Measurements from ENCODE around the gene SMOC2. TPM values are rescaled to one million over a fixed set of nuclear protein-coding genes. Genes with fewer than 3 reads are reported as not detected.

The SMOC2 gene
- total RNA-seq, 1 donor from 2014 or later = 33.5 TPM

DNA sequence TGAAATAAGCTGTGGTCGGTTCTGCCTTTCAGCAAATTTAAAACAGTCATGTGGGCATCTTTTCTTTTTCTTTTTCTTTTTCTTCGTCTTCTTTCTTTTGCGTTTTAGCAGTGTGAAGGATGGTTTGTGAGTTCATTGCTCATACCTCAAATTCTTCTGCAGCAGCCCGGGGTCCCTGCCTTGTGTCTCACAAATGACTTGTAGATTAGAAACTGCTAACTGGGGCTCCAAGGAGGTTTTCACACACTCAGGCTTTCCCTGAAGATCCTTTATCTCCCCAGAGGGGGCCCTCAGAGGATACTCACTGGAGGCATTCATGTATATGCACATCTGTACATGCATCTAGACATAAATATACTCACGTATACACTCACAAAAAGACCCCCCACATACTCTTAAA is 1.7 kb downstream of the SMOC2 start:
- no peak for DNase-seq

DNA sequence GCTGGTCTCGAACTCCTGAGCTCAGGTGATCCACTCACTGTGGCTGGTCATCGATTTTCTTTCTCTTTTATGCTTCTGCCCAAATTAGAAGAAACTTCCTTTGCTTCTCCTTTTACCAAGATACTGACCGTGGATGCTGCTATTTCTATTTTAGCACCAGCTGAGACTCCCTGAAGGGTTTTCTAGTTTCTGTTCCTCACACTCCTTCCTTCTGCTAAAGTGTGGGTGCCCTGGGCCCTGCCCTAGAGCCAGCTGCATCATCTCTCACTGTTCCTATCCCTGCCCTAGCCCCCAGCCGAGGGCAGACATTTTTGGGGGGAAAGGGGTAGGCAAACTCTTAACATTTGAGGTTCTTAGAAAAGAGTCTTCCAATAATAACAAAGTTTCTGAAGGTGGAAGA is 6.3 kb downstream of the SMOC2 start:
- DNase-seq = no peak

DNA sequence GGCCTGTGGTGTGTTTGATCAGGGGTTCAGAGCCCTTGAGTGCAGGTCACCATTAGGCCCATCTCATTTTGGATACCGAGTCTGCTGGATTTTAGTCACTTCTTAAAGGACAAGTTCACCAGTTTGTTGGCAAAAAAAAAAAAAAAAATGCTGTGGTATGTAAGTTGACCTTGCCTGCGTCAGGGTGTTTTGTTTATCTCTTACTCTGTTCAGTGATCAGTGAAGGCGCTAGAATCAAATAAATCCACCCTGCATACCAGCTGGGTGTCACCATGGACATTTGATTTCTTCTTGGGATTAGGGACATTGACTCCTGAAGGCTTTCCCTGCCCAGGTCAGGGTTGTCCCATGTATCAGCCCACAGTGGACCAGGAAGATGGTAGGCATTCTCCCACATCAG is 6.7 kb downstream of the SMOC2 start:
- DNase-seq = no peak

DNA sequence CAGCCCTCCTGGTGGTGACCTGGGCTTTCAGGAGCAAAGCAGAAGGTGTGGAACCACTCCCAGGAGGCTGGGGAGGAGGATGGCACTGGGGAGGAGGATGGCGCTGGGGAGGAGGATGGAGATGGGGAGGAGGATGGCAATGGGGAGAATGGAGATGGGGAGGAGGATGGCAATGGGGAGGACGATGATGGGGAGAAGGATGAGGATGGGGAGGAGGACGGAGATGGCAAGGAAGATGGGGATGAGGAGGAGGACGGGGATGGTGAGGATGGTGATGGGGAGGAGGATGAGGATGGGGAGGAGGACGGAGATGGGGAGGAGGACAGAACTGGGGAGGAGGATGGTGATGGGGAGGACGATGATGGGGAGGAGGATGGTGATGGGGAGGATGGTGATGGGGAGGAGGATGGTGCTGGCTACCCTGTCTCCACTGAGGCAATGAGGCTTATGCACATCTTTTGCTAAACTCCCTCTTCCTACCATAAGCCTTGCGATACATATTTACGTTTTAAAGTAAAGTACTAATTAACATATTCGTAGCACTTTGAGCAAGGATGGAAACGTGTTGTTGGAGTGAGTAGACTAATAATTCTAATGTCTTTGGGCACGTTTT is 7.4 kb downstream of the SMOC2 start:
- no peak for DNase-seq

DNA sequence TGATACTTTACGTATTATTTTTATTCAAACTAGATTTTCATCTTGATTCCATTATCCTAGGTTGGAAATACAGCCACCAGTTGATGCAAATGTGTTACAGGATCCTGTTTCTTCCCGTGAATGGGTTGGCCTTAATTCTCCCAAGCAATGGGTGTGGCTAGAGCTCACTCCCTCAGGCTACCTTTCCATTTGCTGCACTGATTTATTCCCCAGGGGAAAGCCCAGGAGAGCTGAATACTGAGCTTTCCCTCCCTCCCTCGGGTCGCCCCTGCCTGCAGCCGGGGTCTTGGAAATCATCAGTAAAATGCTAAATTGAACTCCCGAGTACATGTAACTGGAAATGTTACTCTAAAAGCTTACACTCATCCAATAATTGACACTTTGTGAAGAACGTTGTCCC is 9.9 kb downstream of the SMOC2 start:
- no peak for DNase-seq

DNA sequence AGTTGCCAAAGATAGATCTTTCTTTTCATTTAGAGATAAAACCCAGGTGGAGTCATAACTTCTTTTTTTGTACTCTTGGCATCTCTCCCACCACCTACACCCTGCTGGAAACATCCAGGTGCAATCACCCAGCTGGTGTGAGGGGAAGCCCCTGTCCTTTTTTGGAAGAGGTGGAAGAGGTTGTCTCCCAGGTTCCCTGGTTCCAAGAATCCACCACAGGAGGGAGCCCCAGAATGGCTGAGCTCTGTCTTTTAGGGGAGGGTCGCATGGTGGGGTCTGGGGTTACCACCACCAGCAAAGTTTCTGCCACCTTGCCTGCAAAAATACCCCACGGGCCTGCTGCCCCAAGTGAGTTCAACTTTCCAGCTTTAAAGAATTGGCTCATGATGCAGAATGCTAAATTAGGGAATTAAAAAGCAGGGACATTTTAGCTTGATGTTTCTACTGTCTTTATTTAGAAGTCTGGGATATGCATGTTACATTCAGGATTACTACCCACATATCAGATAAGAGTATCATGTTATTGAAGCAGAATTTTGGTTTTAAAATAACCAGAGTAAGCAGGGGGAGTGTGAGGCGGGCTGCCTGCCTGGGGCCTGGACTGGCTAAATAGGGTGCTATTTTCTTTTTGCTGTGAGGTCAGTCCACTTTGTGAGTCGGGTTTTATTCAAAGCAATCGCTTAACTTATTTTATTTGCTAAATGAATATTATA is 11.0 kb downstream of the SMOC2 start:
- DNase-seq = no peak

DNA sequence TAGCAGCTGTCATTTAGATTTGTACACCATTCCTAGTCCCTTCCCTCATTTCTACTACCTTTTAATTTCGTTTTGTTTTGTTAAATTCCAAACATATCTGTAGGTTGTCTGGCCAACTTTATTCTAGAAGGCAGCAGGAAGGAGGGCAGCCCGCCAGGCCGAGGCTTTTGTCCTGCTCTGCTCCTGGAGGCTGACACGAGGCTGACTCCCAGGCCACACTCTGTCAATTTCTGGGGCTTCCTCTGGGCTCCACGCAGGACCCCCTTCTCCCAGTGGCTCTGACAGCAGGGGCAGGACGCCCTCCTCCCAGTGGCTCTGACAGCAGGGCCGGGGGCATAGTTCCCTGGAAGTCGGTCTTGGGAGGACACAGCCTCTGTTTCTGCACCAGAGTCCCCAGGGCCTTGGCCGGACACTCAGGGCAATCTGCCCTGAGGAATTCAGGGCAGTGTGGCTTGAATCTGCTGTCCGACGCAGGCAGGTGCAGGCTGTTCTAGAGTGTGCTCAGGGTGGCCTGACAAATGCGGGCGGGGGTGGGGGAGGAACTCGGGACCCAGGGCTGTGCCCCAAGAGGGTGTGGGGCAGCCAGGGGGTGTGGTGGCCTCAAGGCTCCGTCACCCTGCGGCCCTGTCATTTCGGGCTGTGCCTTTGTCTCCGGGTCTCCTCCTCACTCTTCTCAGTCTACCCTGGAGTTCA is 11.8 kb downstream of the SMOC2 start:
- no peak for DNase-seq

DNA sequence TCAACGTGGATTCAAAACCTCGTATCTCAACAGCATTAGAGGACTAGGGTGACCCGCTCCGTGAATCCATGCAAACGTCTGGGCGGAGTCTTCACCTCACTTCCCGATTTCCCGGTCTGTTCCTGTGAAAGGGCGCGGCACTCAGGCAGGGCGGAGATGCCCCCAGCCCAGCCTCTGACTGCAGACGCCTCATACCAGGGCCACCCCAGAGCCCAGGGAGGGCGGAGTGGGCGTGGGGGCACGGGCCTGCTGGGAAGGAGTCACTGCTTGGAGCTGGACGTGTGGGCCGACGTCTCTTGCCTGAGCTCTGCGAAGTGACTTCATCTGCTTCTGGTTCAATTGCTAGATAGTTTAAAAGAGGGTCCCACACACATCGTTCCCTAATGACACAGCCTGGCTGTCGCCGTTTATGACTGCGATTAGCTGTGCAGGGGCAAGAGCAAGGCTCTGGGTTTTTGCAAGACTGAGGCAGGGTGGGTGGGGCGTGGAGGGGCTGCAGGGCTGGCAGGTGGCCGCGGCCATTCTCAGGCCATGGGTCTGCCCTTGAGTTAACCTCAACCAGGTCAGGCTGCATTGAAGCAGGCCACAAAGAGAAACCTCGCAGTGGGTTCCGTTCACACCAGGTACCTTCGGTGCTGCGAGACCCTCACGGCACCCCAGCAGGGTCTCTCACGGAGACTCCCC is 15.0 kb downstream of the SMOC2 start:
- no peak for DNase-seq

DNA sequence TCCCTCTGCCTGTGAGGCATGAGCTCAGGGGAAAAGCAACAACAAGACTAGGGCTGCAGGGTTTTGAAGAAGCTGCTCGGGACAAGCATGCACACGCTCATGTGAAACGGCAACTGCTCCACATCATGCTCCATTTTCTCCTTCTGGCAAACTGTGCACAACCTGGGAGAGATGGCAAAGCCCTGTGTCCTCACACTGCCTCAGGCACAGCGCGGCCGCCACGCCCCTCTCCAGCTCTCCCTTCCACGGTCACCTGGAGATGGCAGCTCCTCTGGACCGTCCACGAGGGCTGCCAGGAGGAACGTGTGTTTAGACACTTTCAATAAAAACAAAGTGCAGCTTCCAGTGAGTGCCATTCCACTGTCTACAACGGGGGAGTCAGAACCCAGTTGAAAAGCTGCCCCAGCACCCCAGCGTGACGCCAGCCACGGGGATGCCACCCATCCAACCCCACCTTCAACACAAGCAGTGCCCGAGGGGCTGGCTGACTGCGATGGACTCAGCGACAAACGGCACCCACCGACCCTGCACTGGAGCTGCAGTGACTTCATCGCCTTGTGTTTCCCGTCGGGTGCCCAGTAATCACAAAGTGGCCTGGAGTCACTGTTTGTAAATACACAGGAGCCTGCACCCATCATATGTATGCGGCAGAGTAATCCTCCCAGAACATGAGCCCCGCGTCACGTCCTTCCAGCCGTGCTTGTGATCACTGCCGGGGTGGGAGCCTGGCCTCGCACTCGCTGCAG is 16.1 kb downstream of the SMOC2 start:
- no peak for DNase-seq

DNA sequence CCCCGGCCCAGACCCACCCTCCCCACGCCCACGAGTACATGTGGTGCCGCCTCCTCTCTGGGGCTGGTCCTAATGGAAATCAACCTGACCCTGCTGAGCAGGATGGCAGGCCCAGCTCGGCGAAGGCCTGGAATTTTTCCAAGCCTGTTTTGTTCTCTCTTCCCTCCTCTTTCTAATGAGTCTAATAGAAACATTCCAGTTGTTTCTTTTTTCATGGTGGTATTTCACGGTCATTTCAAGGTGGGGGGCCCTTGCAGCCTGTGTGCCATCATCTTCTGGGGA is 16.6 kb downstream of the SMOC2 start:
- no peak for DNase-seq

DNA sequence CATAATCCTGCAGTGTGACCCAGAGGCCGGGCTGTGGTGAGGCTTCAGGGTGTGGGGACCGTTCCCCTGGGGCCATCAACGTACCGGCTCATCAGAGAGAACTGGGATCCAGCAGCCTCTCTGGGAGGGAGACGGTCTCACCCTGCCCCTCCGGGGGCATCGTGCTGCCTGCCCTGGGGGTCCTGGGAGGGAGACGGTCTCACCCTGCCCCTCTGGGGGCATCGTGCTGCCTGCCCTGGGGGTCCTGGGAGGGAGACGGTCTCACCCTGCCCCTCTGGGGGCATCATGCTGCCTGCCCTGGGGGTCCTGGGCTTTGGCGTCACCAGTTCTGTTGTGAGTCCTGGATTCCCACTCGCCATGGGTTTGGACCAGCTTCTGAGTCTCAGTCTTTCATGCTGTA is 17.1 kb downstream of the SMOC2 start:
- no peak for DNase-seq

DNA sequence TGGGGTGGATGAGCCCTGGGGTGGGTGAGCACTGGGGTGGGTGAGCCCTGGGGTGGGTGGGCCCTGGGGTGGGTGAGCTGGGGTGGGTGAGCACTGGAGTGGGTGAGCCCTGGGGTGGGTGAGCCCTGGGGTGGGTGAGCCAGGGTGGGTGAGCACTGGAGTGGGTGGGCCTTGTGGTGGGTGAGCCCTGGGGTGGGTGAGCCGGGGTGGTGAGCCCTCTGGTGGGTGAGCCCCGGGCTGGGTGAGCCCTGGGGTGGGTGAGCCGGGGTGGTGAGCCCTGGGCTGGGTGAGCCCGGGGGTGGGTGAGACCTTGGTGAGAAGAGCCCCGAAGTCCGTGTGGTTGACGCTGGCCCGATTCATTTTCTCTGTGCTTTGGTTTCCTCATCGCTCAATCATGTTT is 18.6 kb downstream of the SMOC2 start:
- no peak for DNase-seq

DNA sequence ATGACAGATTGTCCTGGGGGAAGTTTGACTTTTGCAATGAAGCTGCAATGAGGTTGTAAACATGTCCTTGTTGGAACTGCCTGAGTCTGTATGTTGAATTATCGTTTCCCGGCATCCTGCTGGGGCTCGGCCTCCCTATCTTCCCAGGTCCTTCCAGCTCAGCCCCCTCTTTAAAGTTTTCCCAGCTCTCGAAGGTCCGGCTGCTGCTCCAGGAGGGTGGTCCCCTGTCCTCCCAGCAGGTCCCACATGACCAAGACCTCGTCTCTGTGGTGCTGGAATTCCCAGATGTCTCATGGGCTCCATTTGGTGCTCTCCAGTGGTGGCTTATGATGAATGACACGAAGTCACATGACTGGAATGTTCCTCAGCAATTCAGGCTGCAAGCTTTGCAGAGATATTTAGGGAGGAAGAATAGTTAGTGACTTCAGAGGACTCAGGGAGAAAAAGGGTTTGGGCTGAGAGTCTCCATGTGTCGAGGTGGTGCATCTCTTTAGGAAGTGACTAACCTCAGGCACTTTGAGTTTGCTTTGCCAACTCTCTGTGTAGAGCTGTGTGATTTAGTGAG is 21.4 kb downstream of the SMOC2 start:
- DNase-seq = no peak

DNA sequence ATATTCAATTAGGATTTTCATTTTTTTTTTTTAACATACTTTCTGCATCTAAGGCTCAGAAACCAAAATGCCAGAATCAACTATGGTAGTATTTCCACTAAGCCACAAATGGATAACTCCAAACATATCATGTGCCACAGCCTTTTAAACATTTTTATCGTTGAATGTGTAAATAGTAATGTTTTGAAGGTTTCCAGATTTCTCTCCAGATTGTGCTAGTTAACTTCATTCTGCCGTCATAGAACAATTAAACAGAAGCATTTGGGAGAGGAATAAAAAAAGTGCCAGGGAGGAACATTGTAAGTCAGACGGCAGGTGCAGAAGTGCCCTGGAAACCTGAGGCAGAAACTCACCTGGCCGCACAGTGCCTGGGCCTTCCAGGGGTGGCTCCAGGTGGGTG is 23.6 kb downstream of the SMOC2 start:
- DNase-seq = no peak

DNA sequence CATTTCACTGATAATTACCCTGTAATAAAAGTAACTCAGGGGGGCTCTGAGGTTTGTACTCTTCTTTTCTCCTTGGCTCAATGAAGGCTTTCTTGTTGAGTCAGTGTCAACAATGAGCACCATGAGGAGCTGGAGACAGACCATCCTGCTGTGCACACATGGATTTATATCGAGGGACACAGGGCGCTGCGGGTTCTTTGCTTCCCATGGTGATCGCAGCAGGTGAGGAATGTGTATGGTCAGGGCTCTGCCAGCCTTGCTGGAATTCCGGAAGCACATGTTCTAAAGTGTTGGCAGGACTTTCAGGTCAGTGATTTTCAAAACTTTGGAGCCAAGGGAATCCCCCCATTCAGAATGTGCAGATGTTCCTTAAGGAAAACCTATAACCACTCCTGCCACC is 27.1 kb downstream of the SMOC2 start:
- DNase-seq = no peak

DNA sequence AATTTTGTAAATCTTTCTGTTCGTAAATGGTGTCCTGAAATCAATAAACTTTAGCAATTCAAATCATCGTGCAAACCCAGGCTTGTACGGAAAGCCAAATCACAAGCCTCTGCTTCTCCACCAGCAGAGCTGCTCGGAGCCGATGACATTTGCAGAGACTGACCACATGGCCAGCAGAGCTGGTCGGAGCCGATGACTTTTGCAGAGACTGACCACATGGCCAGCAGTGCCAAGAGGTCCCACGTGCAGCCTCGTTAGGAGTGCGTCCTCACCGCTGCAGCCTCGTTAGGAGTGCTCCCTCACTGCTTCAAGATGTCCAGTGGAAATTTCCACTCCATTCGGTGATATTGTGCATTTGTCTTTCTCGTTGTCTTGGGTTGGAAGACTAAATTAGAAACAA is 28.5 kb downstream of the SMOC2 start:
- DNase-seq = peak; percentile 50

DNA sequence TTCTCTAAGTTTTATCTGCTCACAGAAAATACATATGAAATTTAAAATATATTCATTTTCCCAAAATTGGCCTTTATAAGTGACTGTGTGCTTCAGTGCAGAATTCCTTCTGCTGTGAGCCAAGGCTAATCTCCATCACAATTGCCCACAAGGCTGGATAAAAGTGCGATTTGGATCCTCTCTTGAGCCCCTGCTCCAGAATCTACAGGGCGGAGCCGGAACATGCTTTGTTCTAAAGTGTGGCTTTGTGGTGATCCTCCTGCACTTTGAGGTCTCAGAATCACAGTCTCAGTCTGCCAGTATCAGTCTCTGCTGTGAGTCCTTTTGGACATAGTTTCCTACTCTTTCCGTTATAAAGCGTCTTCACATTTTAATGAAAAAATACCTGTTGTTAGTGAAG is 28.9 kb downstream of the SMOC2 start:
- no peak for DNase-seq

DNA sequence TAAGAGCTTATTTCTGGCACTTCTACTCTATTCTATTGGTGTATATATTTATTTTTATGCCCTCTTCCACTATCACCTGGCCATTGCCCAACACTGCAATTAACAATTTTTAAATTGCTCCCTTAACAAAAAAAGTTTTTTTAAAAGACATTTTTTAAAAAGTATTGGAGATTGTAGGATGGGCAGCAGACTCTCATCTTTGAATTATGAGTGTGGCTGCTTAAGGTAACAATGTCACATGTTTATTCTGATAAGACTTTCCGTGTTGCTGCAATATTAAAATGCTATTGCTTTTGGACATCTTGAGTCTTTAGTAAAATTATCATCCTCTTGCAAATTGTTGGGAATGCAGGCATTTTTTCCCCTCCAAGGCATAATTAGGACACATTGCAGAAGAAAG is 31.4 kb downstream of the SMOC2 start:
- DNase-seq = no peak

DNA sequence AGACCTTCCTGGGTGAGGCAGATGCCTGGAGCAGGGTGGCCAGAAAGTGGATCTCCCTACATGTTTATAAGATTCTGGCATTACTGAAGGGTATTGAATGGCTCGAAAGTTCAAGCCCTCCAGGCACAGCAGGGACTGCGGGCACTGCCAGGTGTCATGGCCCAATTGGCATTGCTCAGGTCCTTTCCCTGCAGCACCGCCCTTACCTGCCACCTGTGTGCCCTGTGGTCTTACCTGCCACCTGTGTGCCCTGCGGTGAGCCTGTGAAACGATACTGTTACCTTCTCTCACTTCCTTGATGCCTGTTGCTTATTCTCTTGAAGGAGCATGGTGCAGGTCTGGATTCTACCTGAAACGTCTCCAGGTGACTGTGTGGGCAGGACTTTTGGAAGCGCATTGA is 32.2 kb downstream of the SMOC2 start:
- DNase-seq = no peak

DNA sequence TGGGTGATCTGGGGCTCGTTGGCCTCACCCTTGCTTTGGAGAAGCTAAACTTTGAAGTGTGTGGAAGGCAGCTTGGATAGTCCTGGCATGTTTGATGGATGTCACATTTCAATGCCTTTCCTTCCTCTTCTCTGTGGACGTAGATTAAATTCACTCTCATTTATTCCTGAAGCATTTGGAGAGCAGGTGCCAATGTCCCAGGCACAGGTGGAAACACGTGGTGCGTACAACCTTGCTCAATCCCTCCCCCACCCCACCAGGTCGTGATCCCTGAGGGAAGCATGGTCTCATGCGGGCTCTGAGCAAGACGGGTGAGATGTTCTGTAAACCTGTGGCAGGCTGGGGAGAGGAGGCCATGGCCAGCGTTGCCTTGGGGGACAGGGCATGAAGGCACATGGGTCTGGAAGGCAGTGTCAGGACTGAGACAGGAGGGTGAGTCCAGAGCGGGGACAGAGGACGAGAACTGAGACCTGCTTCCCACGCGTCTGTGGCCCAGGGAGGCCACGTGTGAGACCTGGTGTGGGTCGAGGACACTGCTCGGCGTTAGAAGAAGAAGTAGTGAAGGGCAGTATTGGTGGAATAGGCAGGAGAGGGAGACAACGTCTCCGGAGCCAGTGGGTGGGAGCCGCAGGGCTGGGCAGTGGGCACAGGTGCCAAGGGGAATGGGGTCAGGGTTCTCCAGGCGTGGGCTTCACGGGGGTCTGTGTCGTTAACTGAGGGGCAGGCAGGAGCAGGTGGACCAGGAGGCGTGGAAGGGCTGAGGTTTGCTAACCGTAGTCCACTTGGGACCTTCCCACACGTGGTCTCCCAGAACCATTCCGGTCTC is 34.4 kb downstream of the SMOC2 start:
- DNase-seq = no peak

DNA sequence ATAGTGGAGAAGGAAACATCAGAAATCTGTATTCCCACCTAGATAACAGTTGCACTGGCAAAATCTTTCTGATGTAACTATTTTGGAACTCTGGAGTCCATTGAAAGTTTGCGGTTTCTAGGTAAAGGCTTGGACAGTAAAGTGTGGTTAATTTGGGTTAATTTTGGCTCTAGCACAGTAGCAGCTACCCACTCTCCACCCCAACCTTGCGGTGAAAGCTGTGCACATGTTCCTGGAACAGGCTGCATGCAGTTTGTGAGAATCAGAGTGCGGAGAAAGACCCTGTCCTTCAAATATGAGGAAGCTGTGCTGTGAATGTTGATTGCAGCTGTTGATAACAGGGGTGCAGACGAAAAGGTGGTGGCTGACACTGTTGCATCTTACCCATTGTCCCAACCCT is 38.4 kb downstream of the SMOC2 start:
- DNase-seq = no peak

DNA sequence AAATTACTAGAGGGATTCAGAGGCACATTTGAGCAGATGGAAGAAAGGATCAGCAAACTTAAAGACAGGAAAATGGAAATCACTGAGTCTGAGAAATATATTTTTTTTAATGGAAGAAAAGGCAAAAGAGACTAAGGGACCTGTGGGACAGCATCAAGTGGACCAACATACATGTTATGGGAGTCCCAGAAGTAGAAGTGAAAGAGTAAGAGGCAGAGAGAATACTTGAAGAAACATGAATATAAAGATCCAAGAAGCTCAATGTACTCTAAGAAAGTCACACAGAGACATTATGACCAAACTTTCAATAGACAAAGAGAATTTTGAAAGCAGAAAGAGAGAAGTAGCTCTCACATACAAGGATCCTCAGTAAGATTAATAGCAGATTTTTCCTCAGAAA is 39.5 kb downstream of the SMOC2 start:
- DNase-seq = no peak

Measured in tongue (tissue), 2 donors.